Activated naive CD4-positive, alpha-beta T cell treated with anti-CD3 and anti-CD28 coated beads, Interleukin-2, amount 10 ng/mL, durations not matched to agents 7 days and 5 days (primary cell): ENCODE data around the gene ZMAT5.

Source experiments
- CTCF ChIA-PET: fragments of 350-600 bp; sonication (Branson Sonifier 250); formaldehyde crosslinking; loops from one replicate; lab custom pipeline; 2021; ENCODE audit warnings: antibody characterized with exemption; lab: Charles Lee
- DNase-seq: peaks from one replicate; pipeline ENCODE4 v3.0.0-alpha.2; 2020
- H3K27ac Mint-ChIP-seq: one replicate; pipeline ENCODE4 v1.8.0; 2021; ENCODE audit warnings: mild to moderate bottlenecking, moderate library complexity, mixed read lengths
- H3K27me3 Mint-ChIP-seq: one replicate; pipeline ENCODE4 v1.8.0; 2021; ENCODE audit warnings: mild to moderate bottlenecking, mixed read lengths
- H3K36me3 Mint-ChIP-seq: one replicate; pipeline ENCODE4 v1.8.0; 2021; ENCODE audit warnings: mixed read lengths
- H3K4me1 Mint-ChIP-seq: one replicate; pipeline ENCODE4 v1.8.0; 2021; ENCODE audit warnings: mixed read lengths
- H3K4me3 Mint-ChIP-seq: one replicate; pipeline ENCODE4 v1.8.0; 2021; ENCODE audit warnings: mild to moderate bottlenecking, moderate library complexity, mixed read lengths
- H3K9me3 Mint-ChIP-seq: one replicate; pipeline ENCODE4 v1.8.0; 2021; ENCODE audit warnings: mixed read lengths

ZMAT5 gene

GRCh38 chr22:29697853-29698598 is 68.8 kb downstream of the ZMAT5 start:
- Mint-ChIP-seq H3K36me3 (peaks cover 14% of the 10 kb centered on the region), H3K27me3 (peaks cover 11% of the 10 kb centered on the region), H3K9me3 (no peaks in the 10 kb centered on the region), H3K4me3 (no peak overlapping the region), H3K27ac (no peak overlapping the region), H3K4me1 (peaks cover 24% of the 10 kb centered on the region)
- CTCF ChIA-PET, result interaction anchor here (1.8 kb wide), 1 partner anchor 8 kb away, joined by 4 read pairs; no protein-coding TSS in a partner anchor
- DNase-seq, result no peak

- Mint-ChIP-seq H3K36me3 (peaks cover 15% of the 10 kb centered on the region), H3K27ac (no peak overlapping the region)
- CTCF ChIA-PET, result no interaction called here
Measured at GRCh38 chr22:29695129-29695926, 71.5 kb downstream of the ZMAT5 start.

GRCh38 chr22:29693671-29694070 is 73.1 kb downstream of the ZMAT5 start:
- Mint-ChIP-seq H3K4me3 (no peak overlapping the region), H3K9me3 (no peaks in the 10 kb centered on the region), H3K27me3 (no peaks in the 10 kb centered on the region), H3K36me3 (peaks cover 15% of the 10 kb centered on the region), H3K4me1 (peaks cover 6% of the 10 kb centered on the region), H3K27ac (peak overlapping the region; percentile 49)
- no peak for DNase-seq
- CTCF ChIA-PET, result interaction anchor here (1.5 kb wide), 1 partner anchor 8 kb away, joined by 5 read pairs; no protein-coding TSS in a partner anchor

More at GRCh38 chr22:29695129-29695926, 71.5 kb downstream of the ZMAT5 start:
- peaks cover 10% of the 10 kb centered on the region for H3K4me1 Mint-ChIP-seq
- no peak for DNase-seq
- no peak overlapping the region for H3K4me3 Mint-ChIP-seq
- H3K27me3 Mint-ChIP-seq, result no peaks in the 10 kb centered on the region
- no peaks in the 10 kb centered on the region for H3K9me3 Mint-ChIP-seq

- H3K9me3 Mint-ChIP-seq, result no peaks in the 10 kb centered on the region
- no peak for DNase-seq
- H3K4me3 Mint-ChIP-seq, result no peak overlapping the region
- no peaks in the 10 kb centered on the region for H3K27me3 Mint-ChIP-seq
- peaks cover 12% of the 10 kb centered on the region for H3K36me3 Mint-ChIP-seq
- peaks cover 6% of the 10 kb centered on the region for H3K4me1 Mint-ChIP-seq
- H3K27ac Mint-ChIP-seq, result no peak overlapping the region
- CTCF ChIA-PET, result interaction anchor here (1.5 kb wide), 1 partner anchor 9 kb away, joined by 5 read pairs; no protein-coding TSS in a partner anchor
Measured at GRCh38 chr22:29693161-29693560, 73.6 kb downstream of the ZMAT5 start.

- Mint-ChIP-seq H3K4me3 (no peak overlapping the region), H3K27ac (peak overlapping the region; percentile 55), H3K27me3 (no peaks in the 10 kb centered on the region), H3K9me3 (no peaks in the 10 kb centered on the region), H3K4me1 (peaks cover 6% of the 10 kb centered on the region), H3K36me3 (peaks cover 9% of the 10 kb centered on the region)
- CTCF ChIA-PET, result interaction anchor here (1.5 kb wide), 1 partner anchor 10 kb away, joined by 5 read pairs; no protein-coding TSS in a partner anchor
- no peak for DNase-seq
Measured at GRCh38 chr22:29692327-29692640, 74.5 kb downstream of the ZMAT5 start.

GRCh38 chr22:29691636-29692326 is 75.0 kb downstream of the ZMAT5 start:
- H3K27ac Mint-ChIP-seq, result peak overlapping the region; percentile 55
- H3K4me3 Mint-ChIP-seq, result no peak overlapping the region
- no peak for DNase-seq
- H3K9me3 Mint-ChIP-seq, result no peaks in the 10 kb centered on the region
- H3K27me3 Mint-ChIP-seq, result no peaks in the 10 kb centered on the region
- H3K4me1 Mint-ChIP-seq, result peaks cover 6% of the 10 kb centered on the region
- H3K36me3 Mint-ChIP-seq, result peaks cover 9% of the 10 kb centered on the region
- CTCF ChIA-PET, result interaction anchor here (0.7 to 1.5 kb wide), 3 partner anchors 10 to 706 kb away, joined by 3 to 5 read pairs (median 4); no protein-coding TSS in a partner anchor

GRCh38 chr22:29690476-29690875 is 76.3 kb downstream of the ZMAT5 start:
- H3K27ac Mint-ChIP-seq, result no peak overlapping the region
- H3K4me1 Mint-ChIP-seq, result peaks cover 6% of the 10 kb centered on the region
- no peak for DNase-seq
- peaks cover 9% of the 10 kb centered on the region for H3K36me3 Mint-ChIP-seq
- H3K4me3 Mint-ChIP-seq, result no peak overlapping the region
- CTCF ChIA-PET, result interaction anchor here (0.9 to 2.0 kb wide), 11 partner anchors 10 to 398 kb away, joined by 3 to 13 read pairs (median 5); no protein-coding TSS in a partner anchor
- no peaks in the 10 kb centered on the region for H3K9me3 Mint-ChIP-seq
- no peaks in the 10 kb centered on the region for H3K27me3 Mint-ChIP-seq

- CTCF ChIA-PET, result interaction anchor here (0.8 to 2.0 kb wide), 13 partner anchors 8 to 399 kb away, joined by 3 to 13 read pairs (median 4); no protein-coding TSS in a partner anchor
- Mint-ChIP-seq H3K36me3 (peaks cover 8% of the 10 kb centered on the region), H3K27me3 (no peaks in the 10 kb centered on the region), H3K9me3 (no peaks in the 10 kb centered on the region), H3K27ac (no peak overlapping the region), H3K4me3 (no peak overlapping the region), H3K4me1 (peaks cover 6% of the 10 kb centered on the region)
- peak; percentile 62 for DNase-seq
Measured at GRCh38 chr22:29689880-29690213, 77.0 kb downstream of the ZMAT5 start.

GRCh38 chr22:29689206-29689879 is 77.5 kb downstream of the ZMAT5 start:
- peaks cover 10% of the 10 kb centered on the region for H3K36me3 Mint-ChIP-seq
- CTCF ChIA-PET, result interaction anchor here (0.7 to 2.0 kb wide), 14 partner anchors 9 to 399 kb away, joined by 3 to 13 read pairs (median 4); no protein-coding TSS in a partner anchor
- H3K27ac Mint-ChIP-seq, result no peak overlapping the region
- DNase-seq, result no peak
- peaks cover 6% of the 10 kb centered on the region for H3K4me1 Mint-ChIP-seq
- no peak overlapping the region for H3K4me3 Mint-ChIP-seq
- no peaks in the 10 kb centered on the region for H3K27me3 Mint-ChIP-seq
- no peaks in the 10 kb centered on the region for H3K9me3 Mint-ChIP-seq

- CTCF ChIA-PET, result no interaction called here
- Mint-ChIP-seq H3K27ac (no peak overlapping the region), H3K9me3 (no peaks in the 10 kb centered on the region), H3K4me1 (no peaks in the 10 kb centered on the region), H3K36me3 (peaks cover 26% of the 10 kb centered on the region), H3K4me3 (no peak overlapping the region), H3K27me3 (no peaks in the 10 kb centered on the region)
- DNase-seq, result no peak
Measured at GRCh38 chr22:29684244-29684643, 82.6 kb downstream of the ZMAT5 start.

- Mint-ChIP-seq H3K27me3 (no peaks in the 10 kb centered on the region), H3K36me3 (peaks cover 28% of the 10 kb centered on the region), H3K27ac (no peak overlapping the region), H3K4me3 (no peak overlapping the region), H3K4me1 (no peaks in the 10 kb centered on the region), H3K9me3 (no peaks in the 10 kb centered on the region)
- CTCF ChIA-PET, result no interaction called here
- no peak for DNase-seq
Measured at GRCh38 chr22:29683536-29683935, 83.3 kb downstream of the ZMAT5 start.
